RWPE2 (cell line): ENCODE results near the gene TMTC1.

Source experiments
- ATAC-seq: fragments of 200-7000 bp; cut with Tn5 transposase; 3 replicates; pipeline ENCODE4 v1.9.1; 2021; ENCODE audit warnings: low read depth
- DNase-seq: peaks from one replicate; pipeline ENCODE4 v3.0.0-alpha.2; 2020; ENCODE audit warnings: low spot score
- H3K27ac ChIP-seq: fragments of 450-650 bp; 2 replicates; pipeline ENCODE4 v1.5.1; 2017; ENCODE audit warnings: mild to moderate bottlenecking; ENCODE audit not compliant: poor library complexity, severe bottlenecking
- H3K27me3 ChIP-seq: fragments of 250-450 bp; sonication (Bioruptor Pico); 2 replicates; pipeline ENCODE4 v1.5.1; 2021; ENCODE audit warnings: mild to moderate bottlenecking, moderate library complexity; ENCODE audit not compliant: insufficient read depth, poor library complexity, severe bottlenecking
- H3K36me3 ChIP-seq: fragments of 250-450 bp; sonication (Bioruptor Pico); 2 replicates; pipeline ENCODE4 v1.5.1; 2020; ENCODE audit warnings: low read depth, mild to moderate bottlenecking, moderate library complexity
- H3K4me1 ChIP-seq: fragments of 250-450 bp; sonication (Bioruptor Pico); 2 replicates; pipeline ENCODE4 v1.5.1; 2021; ENCODE audit warnings: mild to moderate bottlenecking, moderate library complexity; ENCODE audit not compliant: insufficient read depth, poor library complexity, severe bottlenecking
- H3K4me3 ChIP-seq: fragments of 250-450 bp; sonication (Bioruptor Pico); 2 replicates; pipeline ENCODE4 v1.5.1; 2021; ENCODE audit warnings: mild to moderate bottlenecking, moderate library complexity; ENCODE audit not compliant: severe bottlenecking
- H3K9me3 ChIP-seq: fragments of 250-450 bp; sonication (Bioruptor Pico); 2 replicates; pipeline ENCODE4 v1.5.1; 2021; ENCODE audit warnings: mild to moderate bottlenecking, moderate library complexity; ENCODE audit not compliant: severe bottlenecking
- CTCF ChIP-seq: fragments of 450-650 bp; IDR thresholded peaks from one replicate; pipeline ENCODE4 v1.5.1; 2017; ENCODE audit warnings: mild to moderate bottlenecking, moderate library complexity; ENCODE audit not compliant: poor library complexity, severe bottlenecking

TMTC1 gene

GRCh38 chr12:29534935-29535334 lies 248.8 kb downstream of the TMTC1 start:
- Histone ChIP-seq H3K4me3 (no peak overlapping the region), H3K4me1 (no peaks in the 10 kb centered on the region), H3K27me3 (no peaks in the 10 kb centered on the region), H3K9me3 (no peaks in the 10 kb centered on the region), H3K36me3 (no peaks in the 10 kb centered on the region), H3K27ac (no peak overlapping the region)
- DNase-seq (no peak), ATAC-seq (no peak)
- no peak for TF ChIP-seq CTCF

- Histone ChIP-seq H3K9me3 (no peaks in the 10 kb centered on the region), H3K36me3 (no peaks in the 10 kb centered on the region), H3K4me3 (no peak overlapping the region), H3K4me1 (no peaks in the 10 kb centered on the region), H3K27ac (no peak overlapping the region), H3K27me3 (no peaks in the 10 kb centered on the region)
- DNase-seq (no peak), ATAC-seq (no peak)
- TF ChIP-seq CTCF = no peak
Observed at GRCh38 chr12:29533815-29534489, 249.8 kb downstream of the TMTC1 start.

GRCh38 chr12:29531471-29531870 lies 252.3 kb downstream of the TMTC1 start:
- Histone ChIP-seq H3K4me1 (no peaks in the 10 kb centered on the region), H3K27me3 (no peaks in the 10 kb centered on the region), H3K4me3 (no peak overlapping the region), H3K36me3 (no peaks in the 10 kb centered on the region), H3K27ac (no peak overlapping the region), H3K9me3 (no peaks in the 10 kb centered on the region)
- DNase-seq (no peak), ATAC-seq (no peak)
- TF ChIP-seq CTCF = no peak

DNA sequence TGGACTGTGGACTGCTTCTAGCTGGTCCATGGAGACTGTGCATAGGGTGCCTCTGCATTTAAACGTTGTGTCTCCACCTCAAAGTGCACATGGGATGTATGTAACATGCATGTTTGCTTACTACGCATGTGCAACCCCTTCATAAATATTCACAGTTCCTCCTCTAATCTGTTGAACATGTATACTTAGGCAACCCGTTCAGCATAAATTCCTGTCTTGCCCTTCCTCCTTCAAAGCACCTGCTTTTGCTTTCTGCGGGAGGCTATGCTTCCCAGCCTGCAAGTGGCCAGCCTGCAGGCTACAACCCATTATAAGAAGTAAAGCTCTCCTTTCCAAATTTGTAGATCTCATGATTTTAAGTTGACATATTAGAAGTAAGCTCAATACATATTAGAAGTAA lies 253.3 kb downstream of the TMTC1 start:
- no peak overlapping the region for H3K4me3 ChIP-seq
- no peaks in the 10 kb centered on the region for H3K36me3 ChIP-seq
- H3K9me3 ChIP-seq = no peaks in the 10 kb centered on the region
- no peak for DNase-seq
- ATAC-seq = no peak
- no peaks in the 10 kb centered on the region for H3K4me1 ChIP-seq
- TF ChIP-seq CTCF = no peak
- H3K27ac ChIP-seq = no peak overlapping the region
- no peaks in the 10 kb centered on the region for H3K27me3 ChIP-seq

DNA sequence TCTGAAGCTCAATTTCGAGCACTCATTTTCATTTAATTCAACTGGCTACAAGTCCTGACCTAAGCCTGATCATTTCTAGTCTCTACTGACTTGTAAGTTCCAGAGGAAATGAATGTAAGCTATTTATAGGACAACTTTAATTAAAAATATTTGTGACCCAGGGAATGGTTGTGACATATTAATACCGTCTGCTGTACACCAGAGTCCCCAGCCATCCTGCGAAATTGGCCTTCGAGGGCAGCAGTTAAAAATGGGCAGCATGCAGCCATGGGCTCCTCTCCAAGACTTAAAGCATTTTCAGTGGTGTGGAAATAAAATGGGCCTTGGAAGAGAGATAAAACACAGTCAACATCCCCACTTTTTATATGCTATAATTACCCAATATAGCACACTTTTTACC lies 255.6 kb downstream of the TMTC1 start:
- H3K36me3 ChIP-seq = no peaks in the 10 kb centered on the region
- ATAC-seq (no peak), DNase-seq (no peak)
- no peak overlapping the region for H3K4me3 ChIP-seq
- H3K27me3 ChIP-seq = no peaks in the 10 kb centered on the region
- TF ChIP-seq CTCF = no peak
- H3K4me1 ChIP-seq = no peaks in the 10 kb centered on the region
- H3K9me3 ChIP-seq = no peaks in the 10 kb centered on the region
- H3K27ac ChIP-seq = no peak overlapping the region
